Fibroblast of villous mesenchyme (primary cell): Measurements from ENCODE around the gene ANKDD1B. TPM values are rescaled to one million over a fixed set of nuclear protein-coding genes. Genes with fewer than 3 reads are reported as not detected.
"Not testable (repeated sequence)": the region's sequence is repeated elsewhere in the genome, so short reads cannot be mapped to it uniquely, and the experiment has no call there.

Experiments used
- DNase-seq: peaks from one replicate; pipeline ENCODE4 v3.0.0-alpha.2; 2010; ENCODE audit warnings: low read depth
- H3K4me3 ChIP-seq: 2 replicates; pipeline ENCODE4 v1.5.1; 2011; ENCODE audit warnings: low read depth, mild to moderate bottlenecking, low read length
- total RNA-seq: library from RNA; depleted of rRNA; stranded (reverse); fragments of >200 nt; gene quantifications from 2 replicates; pipeline ENCODE4 v1.2.3, GENCODE V29; 2012
- TF ChIP-seq, protein P1 (sequence below): IDR thresholded peaks from 2 replicates; pipeline ENCODE4 v1.5.1; 2012; ENCODE audit warnings: low read depth, mild to moderate bottlenecking, low read length; ENCODE audit not compliant: insufficient read depth

ANKDD1B gene
- total RNA-seq, 1 donor, result under 0.01 TPM

DNA sequence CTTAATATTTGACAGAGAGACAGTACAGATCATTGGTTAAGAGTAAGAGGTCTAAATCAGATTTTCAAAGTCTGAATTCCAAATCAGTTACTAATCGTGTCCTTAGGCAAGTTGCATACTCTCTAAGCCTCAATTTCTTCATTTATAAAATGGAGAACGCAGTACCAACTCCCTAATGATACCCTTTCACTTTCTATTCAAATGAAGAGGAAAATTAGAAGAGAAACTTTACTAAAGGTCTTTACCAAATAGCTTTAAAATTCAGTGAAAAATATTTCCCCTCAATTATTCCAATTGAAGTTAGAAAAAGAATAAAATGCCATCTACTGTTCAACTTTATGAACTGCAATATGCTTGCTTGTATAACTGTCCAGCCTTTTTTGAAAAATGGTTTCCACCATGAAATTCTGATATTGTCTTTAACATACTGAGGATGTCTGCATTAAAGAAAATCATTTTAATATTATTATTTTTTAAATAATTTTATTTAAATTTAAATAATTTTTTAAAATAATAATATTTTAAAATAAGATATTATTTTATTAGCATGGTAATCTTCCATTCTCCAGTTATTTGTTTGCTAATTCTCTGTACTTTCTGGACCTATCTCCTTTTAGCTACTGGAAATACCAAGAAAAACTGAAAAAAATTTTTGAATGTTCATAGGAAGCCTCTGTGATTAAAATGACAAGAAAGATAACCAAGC lies 70.0 kb downstream of the ANKDD1B start:
- peak; percentile 56 for DNase-seq
- TF ChIP-seq, protein P1, sequence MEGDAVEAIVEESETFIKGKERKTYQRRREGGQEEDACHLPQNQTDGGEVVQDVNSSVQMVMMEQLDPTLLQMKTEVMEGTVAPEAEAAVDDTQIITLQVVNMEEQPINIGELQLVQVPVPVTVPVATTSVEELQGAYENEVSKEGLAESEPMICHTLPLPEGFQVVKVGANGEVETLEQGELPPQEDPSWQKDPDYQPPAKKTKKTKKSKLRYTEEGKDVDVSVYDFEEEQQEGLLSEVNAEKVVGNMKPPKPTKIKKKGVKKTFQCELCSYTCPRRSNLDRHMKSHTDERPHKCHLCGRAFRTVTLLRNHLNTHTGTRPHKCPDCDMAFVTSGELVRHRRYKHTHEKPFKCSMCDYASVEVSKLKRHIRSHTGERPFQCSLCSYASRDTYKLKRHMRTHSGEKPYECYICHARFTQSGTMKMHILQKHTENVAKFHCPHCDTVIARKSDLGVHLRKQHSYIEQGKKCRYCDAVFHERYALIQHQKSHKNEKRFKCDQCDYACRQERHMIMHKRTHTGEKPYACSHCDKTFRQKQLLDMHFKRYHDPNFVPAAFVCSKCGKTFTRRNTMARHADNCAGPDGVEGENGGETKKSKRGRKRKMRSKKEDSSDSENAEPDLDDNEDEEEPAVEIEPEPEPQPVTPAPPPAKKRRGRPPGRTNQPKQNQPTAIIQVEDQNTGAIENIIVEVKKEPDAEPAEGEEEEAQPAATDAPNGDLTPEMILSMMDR, result peak; percentile 62
- peak overlapping the region; percentile 17 for H3K4me3 ChIP-seq

DNA sequence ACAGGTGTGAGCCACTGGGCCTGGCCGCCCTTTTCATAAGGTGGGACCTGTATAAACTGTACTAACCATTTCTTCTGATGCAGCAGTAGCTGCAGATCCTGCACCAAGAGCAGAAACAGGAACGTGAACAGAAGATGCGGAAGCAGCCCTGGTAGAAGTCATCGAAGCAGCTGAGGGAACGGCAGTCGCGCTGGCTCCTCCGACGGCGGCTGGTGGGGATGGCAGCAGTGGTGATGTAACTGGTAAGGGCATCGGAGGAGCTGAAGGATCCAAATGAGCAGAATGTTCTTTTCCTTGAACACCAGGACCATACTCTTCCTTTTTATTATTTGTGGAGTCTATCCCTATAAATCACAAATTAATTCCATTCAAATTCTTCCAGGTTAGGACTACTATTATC lies 73.9 kb downstream of the ANKDD1B start:
- no peak for DNase-seq
- no peak overlapping the region for H3K4me3 ChIP-seq
- TF ChIP-seq, protein P1, result no peak

DNA sequence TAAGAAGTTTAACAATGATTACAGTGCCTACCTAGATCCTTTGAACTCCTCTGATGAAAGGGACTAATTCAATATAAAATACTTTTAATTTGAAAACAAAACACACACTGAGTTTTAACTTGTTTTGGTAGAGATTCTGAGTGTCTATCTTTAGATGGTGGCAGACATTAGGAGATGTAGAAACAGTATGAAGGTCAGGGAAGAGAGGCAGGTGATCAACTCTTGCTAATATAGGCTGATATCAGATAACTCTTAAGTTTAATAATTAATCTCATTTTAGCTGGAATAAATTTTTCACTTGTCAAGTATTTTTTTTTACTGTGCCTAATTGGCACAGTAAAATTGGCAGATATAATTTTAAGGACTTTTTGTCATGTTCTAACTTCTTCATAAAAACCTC lies 75.2 kb downstream of the ANKDD1B start:
- TF ChIP-seq, protein P1, result no peak
- H3K4me3 ChIP-seq, result no peak overlapping the region
- no peak for DNase-seq

DNA sequence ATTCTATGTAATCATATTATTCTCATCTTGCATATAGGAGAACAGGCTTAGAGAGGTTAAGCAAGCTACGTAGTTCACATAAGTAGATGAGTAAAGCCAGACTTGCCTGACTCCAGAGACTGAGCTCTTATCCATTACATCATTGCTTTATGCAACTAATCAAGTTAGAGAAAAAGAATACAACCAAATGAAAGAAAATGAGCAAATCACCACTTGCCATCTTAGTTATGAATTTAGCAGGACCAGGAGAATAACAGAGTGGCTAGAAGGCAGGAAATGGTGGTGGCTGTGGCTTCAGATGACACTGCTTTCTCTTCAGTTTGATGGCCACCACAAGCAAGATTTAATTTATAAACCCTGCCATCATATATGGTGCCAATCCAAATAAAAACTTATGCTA lies 79.4 kb downstream of the ANKDD1B start:
- TF ChIP-seq, protein P1, result no peak
- no peak overlapping the region for H3K4me3 ChIP-seq
- DNase-seq, result no peak

DNA sequence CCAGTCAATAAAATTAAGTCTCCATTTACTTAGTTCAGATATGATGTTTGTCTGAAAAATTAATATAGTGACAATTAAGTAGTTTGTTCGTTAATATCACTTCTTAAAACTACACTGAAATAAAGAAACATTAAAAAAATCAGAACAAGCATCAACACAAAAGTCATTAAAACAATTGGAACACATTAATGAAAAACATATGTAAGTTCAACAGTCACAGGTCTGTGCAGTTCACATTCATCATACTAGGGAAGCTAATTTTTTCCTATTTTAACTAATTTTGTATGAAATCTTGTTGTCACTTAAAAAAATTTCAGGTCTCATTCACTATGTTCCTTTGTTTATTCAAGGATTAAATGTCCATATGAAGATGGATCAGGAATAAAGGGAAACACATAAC lies 83.5 kb downstream of the ANKDD1B start:
- DNase-seq, result no peak
- no peak overlapping the region for H3K4me3 ChIP-seq
- TF ChIP-seq, protein P1, result no peak

DNA sequence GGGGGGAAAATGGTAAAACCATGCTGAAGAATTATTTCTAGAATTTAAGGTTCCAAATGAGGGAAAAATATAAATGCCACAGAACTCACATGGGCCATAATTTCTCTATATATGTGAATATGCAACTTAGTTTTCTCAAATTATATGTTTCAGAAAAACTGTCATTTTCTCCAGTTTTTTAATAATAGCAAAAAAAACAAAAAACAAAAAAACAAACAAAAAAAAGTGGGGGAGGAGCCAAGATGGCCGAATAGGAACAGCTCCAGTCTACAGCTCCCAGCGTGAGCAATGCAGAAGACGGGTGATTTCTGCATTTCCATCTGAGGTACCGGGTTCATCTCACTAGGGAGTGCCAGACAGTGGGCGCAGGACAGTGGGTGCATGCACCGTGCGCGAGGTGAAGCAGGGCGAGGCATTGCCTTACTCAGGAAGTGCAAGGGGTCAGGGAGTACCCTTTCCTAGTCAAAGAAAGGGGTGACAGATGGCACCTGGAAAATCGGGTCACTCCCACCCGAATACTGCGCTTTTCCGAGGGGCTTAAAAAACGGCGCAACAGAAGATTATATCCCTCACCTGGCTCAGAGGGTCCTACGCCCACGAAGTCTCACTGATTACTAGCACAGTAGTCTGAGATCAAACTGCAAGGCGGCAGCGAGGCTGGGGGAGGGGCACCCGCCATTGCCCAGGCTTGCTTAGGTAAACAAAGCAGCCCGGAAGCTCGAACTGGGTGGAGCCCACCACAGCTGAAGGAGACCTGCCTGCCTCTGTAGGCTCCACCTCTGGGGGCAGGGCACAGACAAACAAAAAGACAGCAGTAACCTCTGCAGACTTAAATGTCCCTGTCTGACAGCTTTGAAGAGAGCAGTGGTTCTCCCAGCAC lies 84.5 kb downstream of the ANKDD1B start:
- not testable (repeated sequence) for DNase-seq
- H3K4me3 ChIP-seq, result peak overlapping the region; percentile 15

DNA sequence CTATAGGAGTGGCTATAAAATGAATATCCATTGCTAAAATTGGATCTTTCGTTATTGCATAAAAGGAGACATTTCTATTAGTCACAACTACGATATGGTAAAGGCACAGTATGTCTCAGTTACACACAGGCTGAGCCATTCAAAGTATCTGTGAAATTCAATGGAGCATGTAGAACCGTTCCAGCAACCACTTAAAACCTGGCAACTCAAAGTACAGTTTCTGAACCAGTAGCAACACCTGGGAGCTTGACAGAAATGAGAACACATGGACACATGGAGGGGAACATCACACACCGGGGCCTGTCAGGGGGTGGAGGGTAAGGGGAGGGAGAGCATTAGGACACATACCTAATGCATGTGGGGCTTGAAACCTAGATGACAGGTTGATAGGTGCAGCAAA lies 90.6 kb downstream of the ANKDD1B start:
- H3K4me3 ChIP-seq, result no peak overlapping the region
- DNase-seq, result no peak
- TF ChIP-seq, protein P1, result no peak
